ENCODE data around the gene SLC41A3.

DNA sequence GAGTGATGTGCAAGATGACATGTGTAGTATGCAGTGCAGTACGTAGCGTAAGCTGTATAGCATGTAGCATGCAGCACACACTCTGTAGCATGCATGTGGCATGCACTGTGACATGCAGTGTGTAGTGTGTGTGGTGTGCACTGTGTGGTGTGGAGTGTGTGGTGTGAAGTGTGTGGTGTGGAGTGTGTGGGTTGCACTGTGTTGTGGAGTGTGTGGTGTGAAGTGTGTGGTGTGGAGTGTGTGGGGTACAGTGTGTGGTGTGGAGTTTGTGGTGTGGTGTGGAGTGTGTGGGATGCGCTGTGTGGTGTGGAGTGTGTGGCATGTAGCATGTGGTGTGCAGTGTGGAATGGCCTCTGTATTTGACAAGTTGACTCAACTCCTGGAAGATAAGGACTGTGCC is 75.7 kb downstream of the SLC41A3 start:
- TF ChIP-seq, protein P1, sequence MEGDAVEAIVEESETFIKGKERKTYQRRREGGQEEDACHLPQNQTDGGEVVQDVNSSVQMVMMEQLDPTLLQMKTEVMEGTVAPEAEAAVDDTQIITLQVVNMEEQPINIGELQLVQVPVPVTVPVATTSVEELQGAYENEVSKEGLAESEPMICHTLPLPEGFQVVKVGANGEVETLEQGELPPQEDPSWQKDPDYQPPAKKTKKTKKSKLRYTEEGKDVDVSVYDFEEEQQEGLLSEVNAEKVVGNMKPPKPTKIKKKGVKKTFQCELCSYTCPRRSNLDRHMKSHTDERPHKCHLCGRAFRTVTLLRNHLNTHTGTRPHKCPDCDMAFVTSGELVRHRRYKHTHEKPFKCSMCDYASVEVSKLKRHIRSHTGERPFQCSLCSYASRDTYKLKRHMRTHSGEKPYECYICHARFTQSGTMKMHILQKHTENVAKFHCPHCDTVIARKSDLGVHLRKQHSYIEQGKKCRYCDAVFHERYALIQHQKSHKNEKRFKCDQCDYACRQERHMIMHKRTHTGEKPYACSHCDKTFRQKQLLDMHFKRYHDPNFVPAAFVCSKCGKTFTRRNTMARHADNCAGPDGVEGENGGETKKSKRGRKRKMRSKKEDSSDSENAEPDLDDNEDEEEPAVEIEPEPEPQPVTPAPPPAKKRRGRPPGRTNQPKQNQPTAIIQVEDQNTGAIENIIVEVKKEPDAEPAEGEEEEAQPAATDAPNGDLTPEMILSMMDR (IDR thresholded peaks at IDR 0.05; ENCODE audit: control extremely low read depth in 1 of 3, insufficient read depth in 1 of 3, low read depth in 1 of 3, low read length in 3 of 3): no peak
- TF ChIP-seq HDAC2 (IDR thresholded peaks at IDR 0.05; ENCODE audit: borderline replicate concordance in 1 of 2, low read depth in 2 of 2, low read length in 2 of 2) (no peak), TBP (IDR thresholded peaks at IDR 0.05; ENCODE audit: low read depth, low read length) (no peak)
